Measurements from ENCODE around the gene NPM3. TPM values are rescaled to one million over a fixed set of nuclear protein-coding genes. Genes with fewer than 3 reads are reported as not detected.

NPM3 gene
- total and polyA plus RNA-seq, 2 of the 8 experiments (the other 6 are each of a cell fraction or from before 2014, with no cell fraction given), result 127 to 175 TPM

DNA sequence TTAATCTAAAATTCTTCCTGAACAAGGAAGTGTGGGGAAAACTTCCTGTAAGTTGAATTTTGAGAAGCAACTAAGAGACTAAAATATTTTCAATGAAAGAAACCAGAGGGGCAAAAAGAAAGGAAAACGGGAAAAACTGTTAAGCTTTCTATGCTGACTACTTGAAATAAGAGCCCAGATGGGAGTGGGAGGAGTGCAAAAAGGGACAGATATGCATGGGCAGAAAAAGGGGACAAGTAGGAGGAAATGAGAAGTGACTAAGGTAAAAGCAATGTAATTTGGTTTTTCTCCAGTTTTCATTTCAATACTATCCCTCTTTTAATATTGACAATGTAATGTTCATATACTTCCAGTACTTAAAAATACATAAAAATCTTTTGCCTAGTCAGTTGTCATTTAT, 23.9 kb upstream of the NPM3 start:
- H4K20me1 ChIP-seq (replicated peaks in 1 of 2; ENCODE audit: control insufficient read depth in 1 of 2, insufficient read depth in 2 of 2, low read length in 2 of 2), result peaks cover 3 to 5% of the 10 kb centered on the region in 2 experiments
- H3K4me2 ChIP-seq (ENCODE audit: insufficient read depth in 1 of 2, low read depth in 2 of 2, low read length in 2 of 2), result no peak overlapping the region
- no peak overlapping the region for H2AK5ac ChIP-seq (ENCODE audit: low read depth, low read length)
- no peak for TF ChIP-seq SRF (IDR thresholded peaks at IDR 0.05; ENCODE audit: low read depth, low read length)
- no peak for TF ChIP-seq SIN3A (conservative IDR thresholded peaks at IDR 0.05 in 1 of 2, IDR thresholded peaks at IDR 0.05 in 1 of 2; ENCODE audit: low read depth in 1 of 2, low read length in 2 of 2)
- TF ChIP-seq CEBPB (IDR thresholded peaks at IDR 0.05; ENCODE audit: low read depth, low read length), result no peak
- TF ChIP-seq YY1 (IDR thresholded peaks at IDR 0.05; ENCODE audit: low read depth, low read length), result no peak
- no peak for TF ChIP-seq ASH2L (IDR thresholded peaks at IDR 0.05; ENCODE audit: low read length)
- no peak for TF ChIP-seq BRCA1 (IDR thresholded peaks at IDR 0.05; ENCODE audit: low read depth, low read length)
- TF ChIP-seq, protein P1, sequence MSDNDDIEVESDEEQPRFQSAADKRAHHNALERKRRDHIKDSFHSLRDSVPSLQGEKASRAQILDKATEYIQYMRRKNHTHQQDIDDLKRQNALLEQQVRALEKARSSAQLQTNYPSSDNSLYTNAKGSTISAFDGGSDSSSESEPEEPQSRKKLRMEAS (IDR thresholded peaks at IDR 0.05), result no peak
- TF ChIP-seq CTBP2 (IDR thresholded peaks at IDR 0.05; ENCODE audit: borderline replicate concordance, insufficient read depth, insufficient read length, low read length), result no peak
- no peak for TF ChIP-seq KDM5A (IDR thresholded peaks at IDR 0.05; ENCODE audit: low read length)
- TF ChIP-seq KDM1A (IDR thresholded peaks at IDR 0.05; ENCODE audit: borderline replicate concordance, low read length), result no peak
- no peak for TF ChIP-seq EGR1 (IDR thresholded peaks at IDR 0.05; ENCODE audit: borderline replicate concordance, low read depth, low read length)
- TF ChIP-seq CREB1 (IDR thresholded peaks at IDR 0.05), result no peak
- TF ChIP-seq TCF12 (IDR thresholded peaks at IDR 0.05; ENCODE audit: low read depth, low read length), result no peak

More for the DNA sequence above, 23.9 kb upstream of the NPM3 start:
- Histone ChIP-seq H3K36me3 (ENCODE audit: control insufficient read depth in 2 of 4, insufficient read depth in 4 of 4, low read length in 3 of 4) (peaks cover 29 to 94% (median 64%) of the 10 kb centered on the region in 4 experiments), H4K5ac (ENCODE audit: insufficient read length, low read depth, low read length) (no peak overlapping the region), H3K4me3 (ENCODE audit: extremely low read depth in 1 of 4, insufficient read depth in 2 of 4, low read depth in 3 of 4, low read length in 4 of 4) (no peak overlapping the region), H3K14ac (ENCODE audit: insufficient read length) (no peak overlapping the region), H3K27ac (ENCODE audit: low read depth, low read length) (no peak overlapping the region), H3K79me2 (ENCODE audit: control insufficient read depth in 1 of 2, insufficient read depth in 2 of 2, low read length in 2 of 2) (peaks cover 0 to 27% of the 10 kb centered on the region in 2 experiments; a peak in 3 of 4 replicates), H2BK120ac (replicated peaks; ENCODE audit: low read depth, low read length) (no peak overlapping the region), H3K56ac (replicated peaks; ENCODE audit: insufficient read length, low read depth, low read length) (no peak overlapping the region), H2BK12ac (ENCODE audit: low read depth, low read length) (no peak overlapping the region), H2BK20ac (ENCODE audit: low read length) (no peak overlapping the region), H3K4me1 (replicated peaks in 1 of 4; ENCODE audit: control insufficient read depth in 3 of 4, insufficient read depth in 4 of 4, low read length in 3 of 4) (no peaks in the 10 kb centered on the region), H3K79me1 (ENCODE audit: low read depth, low read length) (no peaks in the 10 kb centered on the region), H3K23me2 (ENCODE audit: low read depth, low read length) (no peaks in the 10 kb centered on the region), H3K18ac (ENCODE audit: extremely low read depth, low read length) (no peak overlapping the region), H3K27me3 (replicated peaks in 1 of 4; ENCODE audit: control insufficient read depth in 3 of 4, extremely low read depth in 1 of 4, insufficient read depth in 3 of 4, low read length in 3 of 4) (no peaks in the 10 kb centered on the region), H3K9me3 (ENCODE audit: insufficient read depth in 2 of 2, low read depth in 1 of 2, low read length in 1 of 2) (no peaks in the 10 kb centered on the region), H2BK5ac (ENCODE audit: low read depth, low read length) (no peak overlapping the region), H3K23ac (ENCODE audit: insufficient read length) (no peak overlapping the region), H2BK15ac (ENCODE audit: low read length) (no peak overlapping the region), H2AFZ (ENCODE audit: low read length) (no peak overlapping the region), H4K8ac (ENCODE audit: extremely low read depth, insufficient read depth, low read length) (no peak overlapping the region), H3K4ac (replicated peaks; ENCODE audit: insufficient read length, low read depth, low read length) (no peak overlapping the region), H3K9ac (replicated peaks in 1 of 4; ENCODE audit: extremely low read depth in 1 of 4, low read depth in 3 of 4, low read length in 3 of 4) (no peak overlapping the region), H4K91ac (replicated peaks; ENCODE audit: insufficient read length, low read length) (no peak overlapping the region)
- DNase-seq (ENCODE audit: low read depth in 1 of 2, low spot score in 2 of 2) (no peak), FAIRE-seq (no peak)
- WGBS, 2 experiments (ENCODE audit: extremely low coverage in 1 of 2, insufficient coverage in 1 of 2, insufficient read length in 1 of 2, insufficient replicate concordance in 2 of 2, low coverage in 1 of 2, low lambda C conversion rate in 2 of 2, missing lambda C conversion rate in 1 of 2), result 81% methylated on average over 1 of the region's 1 CpG; no CpG with 5 or more reads in 1 of the 2 experiments
- CTCF ChIA-PET (ENCODE audit: partially characterized antibody), result no interaction called here
- POLR2A ChIA-PET (ENCODE audit: partially characterized antibody), result interaction anchor here (1.3 kb wide), 1 partner anchor 15 kb away, joined by 4 read pairs; no protein-coding TSS in a partner anchor

All from H1 (cell line).